ENCODE measurements around the gene TBC1D5.

The TBC1D5 gene

GRCh38 chr3:17515445-17516234 is 226.8 kb downstream of the TBC1D5 start:
- TF ChIP-seq CTCF (IDR thresholded peaks at IDR 0.05; ENCODE audit: borderline replicate concordance, insufficient read depth, low read depth, low read length): no peak
- no peak overlapping the region for H3K4me3 ChIP-seq (ENCODE audit: low read depth, low read length)

GRCh38 chr3:17514597-17514996 is 227.8 kb downstream of the TBC1D5 start:
- H3K4me3 ChIP-seq (ENCODE audit: low read depth, low read length): no peak overlapping the region
- TF ChIP-seq CTCF (IDR thresholded peaks at IDR 0.05; ENCODE audit: borderline replicate concordance, insufficient read depth, low read depth, low read length): no peak

- no peak for TF ChIP-seq CTCF (IDR thresholded peaks at IDR 0.05; ENCODE audit: borderline replicate concordance, insufficient read depth, low read depth, low read length)
Observed at GRCh38 chr3:17510265-17510664, 232.2 kb downstream of the TBC1D5 start.

GRCh38 chr3:17508180-17508752 is 234.2 kb downstream of the TBC1D5 start:
- no peak overlapping the region for H3K4me3 ChIP-seq (ENCODE audit: low read depth, low read length)
- no peak for TF ChIP-seq CTCF (IDR thresholded peaks at IDR 0.05; ENCODE audit: borderline replicate concordance, insufficient read depth, low read depth, low read length)

More at GRCh38 chr3:17510265-17510664, 232.2 kb downstream of the TBC1D5 start:
- no peak overlapping the region for H3K4me3 ChIP-seq (ENCODE audit: low read depth, low read length)

GRCh38 chr3:17507480-17507879 is 235.0 kb downstream of the TBC1D5 start:
- TF ChIP-seq CTCF (IDR thresholded peaks at IDR 0.05; ENCODE audit: borderline replicate concordance, insufficient read depth, low read depth, low read length): no peak
- H3K4me3 ChIP-seq (ENCODE audit: low read depth, low read length): no peak overlapping the region

- TF ChIP-seq CTCF (IDR thresholded peaks at IDR 0.05; ENCODE audit: borderline replicate concordance, insufficient read depth, low read depth, low read length): no peak
- no peak overlapping the region for H3K4me3 ChIP-seq (ENCODE audit: low read depth, low read length)
Observed at GRCh38 chr3:17505856-17506255, 236.6 kb downstream of the TBC1D5 start.

GRCh38 chr3:17501745-17502144 is 240.7 kb downstream of the TBC1D5 start:
- no peak for TF ChIP-seq CTCF (IDR thresholded peaks at IDR 0.05; ENCODE audit: borderline replicate concordance, insufficient read depth, low read depth, low read length)
- no peak overlapping the region for H3K4me3 ChIP-seq (ENCODE audit: low read depth, low read length)

Measured in GM12875 (cell line).